GM19099 (cell line): ENCODE results near the gene STAM.

ENCODE experiments used
- POLR2A ChIP-seq: IDR thresholded peaks from 3 replicates; pipeline ENCODE4 v1.6.1; 2011; ENCODE audit warnings: low read depth; ENCODE audit not compliant: insufficient read length; ENCODE audit errors: extremely low read depth

STAM gene

GRCh38 chr10:17637869-17638268, 6.1 kb upstream of the STAM start:
- no peak for TF ChIP-seq POLR2A

- no peak for TF ChIP-seq POLR2A
Observed at GRCh38 chr10:17640331-17640816, 3.6 kb upstream of the STAM start.

- no peak for TF ChIP-seq POLR2A
Observed at GRCh38 chr10:17643339-17643754, 604 bp upstream of the STAM start.

GRCh38 chr10:17644485-17644943, 563 bp downstream of the STAM start:
- no peak for TF ChIP-seq POLR2A

- TF ChIP-seq POLR2A: no peak
Observed at GRCh38 chr10:17645621-17646345, 1.8 kb downstream of the STAM start.

- no peak for TF ChIP-seq POLR2A
Observed at GRCh38 chr10:17647326-17647725, 3.4 kb downstream of the STAM start.

- TF ChIP-seq POLR2A: no peak
Observed at GRCh38 chr10:17648243-17649035, 4.5 kb downstream of the STAM start.

DNA sequence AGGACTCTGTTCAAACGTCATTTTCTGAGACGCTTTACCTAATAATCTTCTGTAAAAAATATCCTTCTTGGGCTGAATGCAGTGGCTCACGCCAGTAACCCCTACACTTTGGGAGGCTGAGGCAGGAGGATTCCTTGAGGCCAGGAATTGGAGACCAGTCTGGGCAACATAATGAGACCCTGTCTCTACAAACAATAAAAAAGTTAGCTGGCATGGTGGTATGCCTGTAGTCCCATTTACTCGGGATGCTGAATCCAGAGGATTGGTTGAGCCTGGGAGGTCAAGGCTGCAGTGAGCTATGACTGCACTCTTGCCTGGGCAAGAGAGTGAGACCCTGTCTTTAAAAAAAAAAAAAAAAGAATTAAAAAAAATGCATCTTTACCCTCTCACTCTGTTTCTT, 5.1 kb downstream of the STAM start:
- no peak for TF ChIP-seq POLR2A

- TF ChIP-seq POLR2A: no peak
Observed at GRCh38 chr10:17649836-17650235, 5.9 kb downstream of the STAM start.

DNA sequence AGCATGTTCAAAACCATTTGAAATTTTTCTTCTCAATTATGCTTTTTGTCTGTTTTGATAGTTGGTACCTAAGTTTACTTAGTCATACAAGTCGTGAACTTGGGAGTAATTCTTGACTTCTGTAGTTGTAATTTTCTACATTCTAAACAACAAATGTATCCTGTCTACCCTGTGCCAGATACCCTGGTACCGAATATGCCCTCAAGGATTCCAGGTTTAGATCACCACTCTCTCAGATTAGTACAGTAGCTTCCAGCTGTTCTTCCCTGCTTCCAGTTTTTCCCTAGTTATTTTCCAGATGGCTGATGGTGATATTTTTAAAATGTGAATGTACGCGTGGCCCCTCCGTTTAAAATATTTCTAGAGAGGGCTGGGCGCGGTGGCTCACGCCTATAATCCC, 6.5 kb downstream of the STAM start:
- TF ChIP-seq POLR2A: no peak

GRCh38 chr10:17651896-17652295, 7.9 kb downstream of the STAM start:
- TF ChIP-seq POLR2A: no peak

DNA sequence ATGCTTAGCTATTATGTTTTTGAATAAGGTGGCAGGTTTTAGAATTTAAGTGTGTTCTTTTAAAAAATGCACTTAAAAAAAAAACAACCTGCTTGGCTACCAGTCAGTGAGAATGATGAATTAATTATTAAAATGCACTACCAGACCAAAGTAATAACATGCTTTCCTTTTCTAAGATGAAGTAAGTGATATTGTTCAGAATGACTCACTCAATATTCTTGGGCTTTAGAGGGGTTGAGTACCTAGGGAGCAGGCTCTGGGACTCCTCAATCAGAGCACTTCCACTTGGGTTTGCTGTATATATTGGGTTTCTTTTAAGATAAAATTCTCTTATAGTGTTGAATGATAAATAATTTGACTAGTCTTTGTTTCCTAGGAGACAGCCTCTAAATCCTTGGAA, 8.6 kb downstream of the STAM start:
- TF ChIP-seq POLR2A: no peak

DNA sequence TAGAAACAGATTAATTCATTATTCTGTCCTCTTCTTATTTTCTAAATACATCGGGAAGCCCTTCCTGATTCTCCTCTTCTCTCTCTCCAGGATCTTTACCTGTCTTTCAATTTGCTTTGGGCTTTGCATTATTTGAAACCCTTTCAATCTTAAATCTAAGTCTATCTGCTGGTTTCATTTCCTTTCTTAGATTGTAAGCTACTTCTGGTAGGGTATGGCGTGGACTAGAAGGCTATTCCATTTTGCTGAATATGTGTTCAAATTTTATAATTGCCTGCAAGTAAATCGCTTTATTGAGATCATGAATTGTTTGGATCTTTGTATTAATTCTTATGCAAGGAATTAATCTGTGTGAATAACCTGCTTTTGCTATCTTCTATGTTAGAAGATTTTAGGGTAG, 11.1 kb downstream of the STAM start:
- no peak for TF ChIP-seq POLR2A

- TF ChIP-seq POLR2A: no peak
Observed at GRCh38 chr10:17655567-17656146, 11.7 kb downstream of the STAM start.

DNA sequence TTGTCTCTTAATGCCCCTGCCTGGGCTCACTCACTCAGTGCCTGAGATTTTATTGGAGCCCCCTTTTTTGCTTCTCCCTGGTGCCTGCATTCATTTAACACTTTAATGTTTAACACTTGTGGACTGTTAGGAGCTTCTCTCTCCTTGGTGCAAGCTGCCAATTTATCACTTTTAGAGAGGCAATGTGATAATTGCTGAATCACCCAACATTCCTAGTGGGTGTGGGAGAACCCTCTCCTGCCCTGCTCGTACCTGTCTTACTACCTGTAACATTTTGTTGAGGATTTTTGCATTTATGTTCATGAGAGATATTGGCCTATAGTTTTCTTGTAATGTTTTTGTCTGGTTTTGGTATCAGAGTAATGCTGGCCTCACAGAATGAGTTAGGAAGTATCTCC, 13.2 kb downstream of the STAM start:
- no peak for TF ChIP-seq POLR2A

DNA sequence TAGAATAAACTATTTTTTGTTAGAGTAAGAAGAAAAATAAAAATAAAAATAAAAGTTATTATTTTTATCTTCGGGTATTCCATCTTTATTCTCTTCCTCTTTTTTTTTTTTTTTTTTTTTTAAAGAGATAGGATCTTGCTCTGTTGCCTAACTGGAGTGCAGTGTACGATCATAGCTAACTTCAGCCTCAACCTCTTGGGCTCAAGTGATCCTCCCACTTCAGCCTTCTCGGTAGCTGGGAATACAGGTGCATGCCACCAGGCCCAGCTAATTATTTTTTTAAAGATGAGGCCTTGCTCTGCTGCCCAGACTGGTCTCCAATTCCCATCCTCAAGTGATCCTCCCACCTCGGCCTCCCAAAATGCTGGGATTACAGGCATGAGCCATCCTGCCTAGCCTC, 15.4 kb downstream of the STAM start:
- no peak for TF ChIP-seq POLR2A
